ENCODE measurements around the gene TSR3.

- no peak for TF ChIP-seq CTCF (IDR thresholded peaks at IDR 0.05)
- no peak for TF ChIP-seq POLR2A (IDR thresholded peaks at IDR 0.05)
Observed at GRCh38 chr16:1349351-1349750, 2.3 kb downstream of the TSR3 start.

Measured in thyroid gland (tissue), 4 donors.